GM12878 (cell line): ENCODE measurements around the gene PDIA4. TPM values are rescaled to one million over a fixed set of nuclear protein-coding genes. Genes with fewer than 3 reads are reported as not detected.

Experiments used
- ATAC-seq: fragments of 200-7000 bp; cut with Tn5 transposase; 3 replicates; pipeline ENCODE4 v1.9.1; 2020; ENCODE audit warnings: mild to moderate bottlenecking, moderate library complexity
- BruUV-seq: library from RNA; stranded (reverse); fragments of 400-500 nt; replicated peaks from 2 replicates; lab custom pipeline; 2021; lab: Mats Ljungman, UMichigan
- CTCF ChIA-PET: fragments of 300-600 bp; sonication (Branson Sonifier 250); formaldehyde crosslinking; extraction: SDS; loops from one replicate; lab custom pipeline; 2021; ENCODE audit warnings: inconsistent platforms; lab: Yijun Ruan, JAX
- POLR2A ChIA-PET: fragments of 350-600 bp; formaldehyde crosslinking; extraction: SDS; loops from one replicate; lab custom pipeline; 2021; ENCODE audit warnings: inconsistent platforms; lab: Charles Lee
- RAD21 ChIA-PET: fragments of 300-600 bp; sonication (Branson Sonifier 250); formaldehyde crosslinking; loops from one replicate; lab custom pipeline; 2023; ENCODE audit warnings: antibody characterized with exemption; ENCODE audit not compliant: unreplicated experiment; lab: Charles Lee
- SMC1A ChIA-PET: fragments of 300-600 bp; sonication (Branson Sonifier 250); formaldehyde crosslinking; loops from one replicate; lab custom pipeline; 2023; ENCODE audit not compliant: unreplicated experiment, uncharacterized antibody; lab: Charles Lee
- DNase-seq: peaks from one replicate; pipeline ENCODE4 v3.0.0-alpha.2; 2011; ENCODE audit warnings: low read depth, low spot score
- FAIRE-seq: peaks from 3 replicates; lab custom pipeline; 2011; peaks lifted over from hg19 to GRCh38; lab: Jason Lieb, UNC
- H2AFZ ChIP-seq: 2 replicates; pipeline ENCODE4 v1.6.0; 2011; ENCODE audit warnings: low read depth, low read length, control low read depth; ENCODE audit not compliant: control insufficient read depth
- H3K27ac ChIP-seq: 2 replicates; pipeline ENCODE4 v1.5.1; 2011; ENCODE audit warnings: control low read depth; ENCODE audit not compliant: control insufficient read depth, insufficient read depth
- H3K27me3 ChIP-seq, 2 experiments: replicated peaks in 1 of 2; 2 replicates each; pipeline versions ENCODE4 v1.6.0 to v1.6.1; 2011; ENCODE audit warnings: low read length in 1 of 2; ENCODE audit not compliant: control insufficient read depth in 2 of 2, insufficient read depth in 2 of 2
- H3K36me3 ChIP-seq, 2 experiments: 2 replicates each; pipeline ENCODE4 v1.5.1; 2011; ENCODE audit warnings: low read length in 1 of 2; ENCODE audit not compliant: control insufficient read depth in 2 of 2, insufficient read depth in 2 of 2
- H3K4me1 ChIP-seq: 2 replicates; pipeline ENCODE4 v1.6.1; 2011; ENCODE audit warnings: mild to moderate bottlenecking, low read length, moderate library complexity, mixed read lengths; ENCODE audit not compliant: control insufficient read depth, insufficient read depth
- H3K4me2 ChIP-seq: 2 replicates; pipeline ENCODE4 v1.6.0; 2011; ENCODE audit warnings: control low read depth; ENCODE audit not compliant: control insufficient read depth, insufficient read depth
- H3K4me3 ChIP-seq: fragments of 200-600 bp; sonication (generic); 2 replicates; pipeline ENCODE4 v1.5.1; 2016
- H3K79me2 ChIP-seq: 2 replicates; pipeline ENCODE4 v1.6.0; 2011; ENCODE audit warnings: low read length; ENCODE audit not compliant: control insufficient read depth, insufficient read depth
- H3K9ac ChIP-seq: 2 replicates; pipeline ENCODE4 v1.8.0; 2011; ENCODE audit warnings: low read length, control low read depth, mixed read lengths; ENCODE audit not compliant: control insufficient read depth, insufficient read depth
- H3K9me3 ChIP-seq: replicated peaks from 3 replicates; pipeline ENCODE4 v1.5.1; 2011; ENCODE audit warnings: mild to moderate bottlenecking, low read length; ENCODE audit not compliant: control insufficient read depth, insufficient read depth
- H4K20me1 ChIP-seq: 2 replicates; pipeline ENCODE4 v1.6.0; 2011; ENCODE audit not compliant: control insufficient read depth, insufficient read depth
- EED ChIP-seq: sonication (generic); IDR thresholded peaks from 2 replicates; pipeline ENCODE4 v1.6.1; 2016; ENCODE audit warnings: antibody characterized with exemption, low read depth
- HDAC6 ChIP-seq: fragments of 200-600 bp; sonication (generic); IDR thresholded peaks from one replicate; pipeline ENCODE4 v1.8.0; 2017; ENCODE audit warnings: antibody characterized with exemption; ENCODE audit not compliant: unreplicated experiment
- POLR2A ChIP-seq: IDR thresholded peaks from 2 replicates; pipeline ENCODE4 v1.6.1; 2011; ENCODE audit warnings: low read depth, mild to moderate bottlenecking, low read length
- SP1 ChIP-seq: IDR thresholded peaks from one replicate; pipeline ENCODE4 v1.6.1; 2011; ENCODE audit warnings: low read depth, low read length
- WGBS: methylation state at CpG from one replicate; pipeline ENCODE4 v1.1.6; 2016; ENCODE audit warnings: low lambda C conversion rate; ENCODE audit not compliant: insufficient replicate concordance, insufficient coverage; ENCODE audit errors: missing lambda C conversion rate; 5-methylcytosine and 5-hydroxymethylcytosine counted together
- in situ Hi-C: fragments of 300-500 bp; cut with MboI; formaldehyde crosslinking; loops from 9 replicates; pipeline ENCODE4 v1.14.3; 2018; ENCODE audit warnings: mixed read lengths
- intact Hi-C: fragments of 100-400 bp; cut with micrococcal nuclease; formaldehyde crosslinking; loops from one replicate; pipeline ENCODE4 v1.14.2; 2022; ENCODE audit not compliant: unreplicated experiment
- polyA plus RNA-seq, 11 experiments: library from polyadenylated mRNA; depleted of rRNA in 4 of 11; unstranded in 6 of 11; stranded (reverse) in 5 of 11; fragments of >200 nt; fragmentation: Nextera tagmentation in 4 of 11; fragmentation: Illumina TruSeq in 1 of 11; extraction: Ambion mirVana in 4 of 11; extraction: Trizol in 1 of 11; gene quantifications; 1 replicate in 1 of 11; 2 replicates in 10 of 11; pipeline versions ENCODE4 v1.2.1 to v1.2.3, GENCODE V29; 2011 to 2016; ENCODE audit warnings: inconsistent platforms in 2 of 11, missing spikeins in 2 of 11, low read depth in 1 of 11
- total RNA-seq, 4 experiments: library from RNA; depleted of rRNA in 3 of 4; stranded (reverse); fragments of >200 nt in 3 of 4; fragmentation: Illumina TruSeq in 1 of 4; extraction: Trizol in 1 of 4; gene quantifications; 2 replicates each; pipeline versions ENCODE4 v1.2.1 to v1.2.3, GENCODE V29; 2013 to 2021
- TF ChIP-seq, protein P1 (sequence below): fragments of 450-650 bp; IDR thresholded peaks from 2 replicates; pipeline ENCODE4 v1.6.1; 2014; ENCODE audit warnings: mild to moderate bottlenecking
- TF ChIP-seq, protein P2 (sequence below): fragments of 450-650 bp; IDR thresholded peaks from 2 replicates; pipeline ENCODE4 v1.6.1; 2016; ENCODE audit warnings: mild to moderate bottlenecking
- TF ChIP-seq, protein P3 (sequence below): fragments of 450-650 bp; IDR thresholded peaks from 2 replicates; pipeline ENCODE4 v1.6.1; 2017; ENCODE audit warnings: mild to moderate bottlenecking, moderate library complexity

The PDIA4 gene
- total and polyA plus RNA-seq, 10 of the 15 experiments (the other 5 are each of a cell fraction or from before 2014, with no cell fraction given) = 7.1 to 306 (median 106) TPM

DNA sequence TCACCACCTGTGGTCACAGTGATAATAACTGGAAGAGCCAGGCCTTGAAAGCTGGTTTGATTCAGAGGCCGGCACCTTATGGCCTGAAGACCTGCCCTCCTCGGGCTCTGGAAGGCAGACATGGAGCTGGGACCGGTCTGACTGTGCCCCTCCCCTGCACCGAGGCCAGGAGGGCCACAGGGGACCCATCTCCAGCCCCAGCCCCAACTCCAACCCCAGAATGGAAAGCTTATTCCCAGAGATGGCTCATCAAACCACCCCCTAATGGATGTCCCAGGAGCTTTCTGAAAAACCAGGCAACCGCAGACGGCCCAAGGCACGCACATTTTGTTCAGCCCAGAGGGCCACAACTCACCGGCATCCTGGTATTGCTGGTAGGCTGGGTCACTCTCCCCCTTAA, 16.8 kb downstream of the PDIA4 start:
- H3K79me2 ChIP-seq = no peaks in the 10 kb centered on the region
- H3K4me1 ChIP-seq = no peaks in the 10 kb centered on the region
- H3K9me3 ChIP-seq = no peaks in the 10 kb centered on the region
- H3K4me2 ChIP-seq = no peak overlapping the region
- no peak overlapping the region for H3K27ac ChIP-seq
- FAIRE-seq = no peak
- DNase-seq = no peak
- H3K27me3 ChIP-seq = no peaks in the 10 kb centered on the region
- ChIA-PET CTCF (interaction anchor here (1.2 to 8.8 kb wide), 2 partner anchors 12 to 54 kb away, joined by 3 to 99 read pairs; no protein-coding TSS in a partner anchor), RAD21 (no interaction called here), SMC1A (interaction anchor here (0.9 to 1.1 kb wide), 3 partner anchors 10 to 29 kb away, joined by 3 read pairs; no protein-coding TSS in a partner anchor)
- no peak overlapping the region for H3K4me3 ChIP-seq
- H3K36me3 ChIP-seq = peaks cover 33 to 55% of the 10 kb centered on the region in 2 experiments
- no peak overlapping the region for H2AFZ ChIP-seq
- no TSS peak for BruUV-seq
- in situ Hi-C loops = no loop called here
- no peak for ATAC-seq
- TF ChIP-seq, protein P1, sequence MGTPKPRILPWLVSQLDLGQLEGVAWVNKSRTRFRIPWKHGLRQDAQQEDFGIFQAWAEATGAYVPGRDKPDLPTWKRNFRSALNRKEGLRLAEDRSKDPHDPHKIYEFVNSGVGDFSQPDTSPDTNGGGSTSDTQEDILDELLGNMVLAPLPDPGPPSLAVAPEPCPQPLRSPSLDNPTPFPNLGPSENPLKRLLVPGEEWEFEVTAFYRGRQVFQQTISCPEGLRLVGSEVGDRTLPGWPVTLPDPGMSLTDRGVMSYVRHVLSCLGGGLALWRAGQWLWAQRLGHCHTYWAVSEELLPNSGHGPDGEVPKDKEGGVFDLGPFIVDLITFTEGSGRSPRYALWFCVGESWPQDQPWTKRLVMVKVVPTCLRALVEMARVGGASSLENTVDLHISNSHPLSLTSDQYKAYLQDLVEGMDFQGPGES = no peak
- TF ChIP-seq EED (no peak), SP1 (no peak), HDAC6 (no peak), POLR2A (0 out of 2 replicates have a peak, but pooled peaks have one; percentile 9)
- TF ChIP-seq, protein P2, sequence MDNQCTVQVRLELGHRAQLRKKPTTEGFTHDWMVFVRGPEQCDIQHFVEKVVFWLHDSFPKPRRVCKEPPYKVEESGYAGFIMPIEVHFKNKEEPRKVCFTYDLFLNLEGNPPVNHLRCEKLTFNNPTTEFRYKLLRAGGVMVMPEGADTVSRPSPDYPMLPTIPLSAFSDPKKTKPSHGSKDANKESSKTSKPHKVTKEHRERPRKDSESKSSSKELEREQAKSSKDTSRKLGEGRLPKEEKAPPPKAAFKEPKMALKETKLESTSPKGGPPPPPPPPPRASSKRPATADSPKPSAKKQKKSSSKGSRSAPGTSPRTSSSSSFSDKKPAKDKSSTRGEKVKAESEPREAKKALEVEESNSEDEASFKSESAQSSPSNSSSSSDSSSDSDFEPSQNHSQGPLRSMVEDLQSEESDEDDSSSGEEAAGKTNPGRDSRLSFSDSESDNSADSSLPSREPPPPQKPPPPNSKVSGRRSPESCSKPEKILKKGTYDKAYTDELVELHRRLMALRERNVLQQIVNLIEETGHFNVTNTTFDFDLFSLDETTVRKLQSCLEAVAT = no peak
- TF ChIP-seq, protein P3, sequence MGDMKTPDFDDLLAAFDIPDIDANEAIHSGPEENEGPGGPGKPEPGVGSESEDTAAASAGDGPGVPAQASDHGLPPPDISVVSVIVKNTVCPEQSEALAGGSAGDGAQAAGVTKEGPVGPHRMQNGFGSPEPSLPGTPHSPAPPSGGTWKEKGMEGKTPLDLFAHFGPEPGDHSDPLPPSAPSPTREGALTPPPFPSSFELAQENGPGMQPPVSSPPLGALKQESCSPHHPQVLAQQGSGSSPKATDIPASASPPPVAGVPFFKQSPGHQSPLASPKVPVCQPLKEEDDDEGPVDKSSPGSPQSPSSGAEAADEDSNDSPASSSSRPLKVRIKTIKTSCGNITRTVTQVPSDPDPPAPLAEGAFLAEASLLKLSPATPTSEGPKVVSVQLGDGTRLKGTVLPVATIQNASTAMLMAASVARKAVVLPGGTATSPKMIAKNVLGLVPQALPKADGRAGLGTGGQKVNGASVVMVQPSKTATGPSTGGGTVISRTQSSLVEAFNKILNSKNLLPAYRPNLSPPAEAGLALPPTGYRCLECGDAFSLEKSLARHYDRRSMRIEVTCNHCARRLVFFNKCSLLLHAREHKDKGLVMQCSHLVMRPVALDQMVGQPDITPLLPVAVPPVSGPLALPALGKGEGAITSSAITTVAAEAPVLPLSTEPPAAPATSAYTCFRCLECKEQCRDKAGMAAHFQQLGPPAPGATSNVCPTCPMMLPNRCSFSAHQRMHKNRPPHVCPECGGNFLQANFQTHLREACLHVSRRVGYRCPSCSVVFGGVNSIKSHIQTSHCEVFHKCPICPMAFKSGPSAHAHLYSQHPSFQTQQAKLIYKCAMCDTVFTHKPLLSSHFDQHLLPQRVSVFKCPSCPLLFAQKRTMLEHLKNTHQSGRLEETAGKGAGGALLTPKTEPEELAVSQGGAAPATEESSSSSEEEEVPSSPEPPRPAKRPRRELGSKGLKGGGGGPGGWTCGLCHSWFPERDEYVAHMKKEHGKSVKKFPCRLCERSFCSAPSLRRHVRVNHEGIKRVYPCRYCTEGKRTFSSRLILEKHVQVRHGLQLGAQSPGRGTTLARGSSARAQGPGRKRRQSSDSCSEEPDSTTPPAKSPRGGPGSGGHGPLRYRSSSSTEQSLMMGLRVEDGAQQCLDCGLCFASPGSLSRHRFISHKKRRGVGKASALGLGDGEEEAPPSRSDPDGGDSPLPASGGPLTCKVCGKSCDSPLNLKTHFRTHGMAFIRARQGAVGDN = no peak
- TF ChIP-seq, all 136 proteins: peak for 1
- intact Hi-C loops = no loop called here
- Histone ChIP-seq H4K20me1 (no peaks in the 10 kb centered on the region), H3K9ac (no peak overlapping the region)
- POLR2A ChIA-PET = no interaction called here
- WGBS = 95% methylated on average over 8 of the region's 8 CpGs
